Measurements from ENCODE around the gene MPZL3. TPM values are rescaled to one million over a fixed set of nuclear protein-coding genes. Genes with fewer than 3 reads are reported as not detected.

MPZL3 gene
- polyA plus RNA-seq, 1 donor from 2014 or later = 3.6 TPM

DNA sequence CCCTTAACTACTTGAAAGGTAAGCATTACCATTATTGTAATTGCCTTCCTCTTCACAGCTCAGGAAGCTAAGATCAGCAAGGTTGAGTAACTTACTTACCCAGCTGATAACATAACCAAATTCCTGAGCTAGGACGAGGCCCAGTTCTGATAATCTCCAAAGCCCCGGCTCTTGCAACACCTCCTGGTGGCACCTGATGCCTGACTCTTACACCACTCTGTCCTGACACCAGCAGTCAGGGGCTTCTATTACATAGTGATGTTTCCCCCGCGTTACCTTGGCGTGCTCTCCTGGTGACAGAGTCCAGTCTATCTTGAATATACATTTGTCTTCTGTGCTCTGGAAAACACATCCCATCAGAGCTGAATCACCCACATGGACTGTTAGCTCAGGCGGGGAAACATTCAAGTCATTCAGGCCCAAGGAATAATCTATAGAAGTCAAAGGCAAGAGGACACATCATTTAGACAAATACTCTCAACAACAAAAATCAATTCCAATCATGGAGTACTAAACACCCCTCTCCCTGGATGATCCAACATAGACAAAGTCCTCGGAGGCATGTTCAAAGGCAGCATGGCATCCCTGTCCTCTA, 39.9 kb downstream of the MPZL3 start:
- no peaks in the 10 kb centered on the region for H3F3A ChIP-seq (ENCODE audit: insufficient read depth, low read length, poor library complexity, severe bottlenecking)
- H3K27ac ChIP-seq (ENCODE audit: low read length) = no peak overlapping the region
- no peaks in the 10 kb centered on the region for H3K36me3 ChIP-seq (ENCODE audit: insufficient read depth, low read length)
- H4K20me1 ChIP-seq (ENCODE audit: insufficient read depth) = no peaks in the 10 kb centered on the region
- no peaks in the 10 kb centered on the region for H3K9me2 ChIP-seq (ENCODE audit: insufficient read depth, low read length)
- no peak overlapping the region for H2AFZ ChIP-seq (ENCODE audit: low read depth, low read length)
- no peaks in the 10 kb centered on the region for H3K27me3 ChIP-seq (ENCODE audit: insufficient read depth, low read depth, low read length)
- H3K4me3 ChIP-seq (ENCODE audit: low read length) = no peak overlapping the region
- no peak overlapping the region for H3K4me2 ChIP-seq (ENCODE audit: low read length)
- H3K9ac ChIP-seq (ENCODE audit: low read length) = no peak overlapping the region
- no peaks in the 10 kb centered on the region for H3K79me2 ChIP-seq (replicated peaks; ENCODE audit: insufficient read depth, low read length)
- no peak for TF ChIP-seq POLR2AphosphoS5 (IDR thresholded peaks at IDR 0.05)
- H3K9me3 ChIP-seq (ENCODE audit: low read length) = no peaks in the 10 kb centered on the region

- Histone ChIP-seq H3K27ac (ENCODE audit: low read length) (no peak overlapping the region), H3K27me3 (ENCODE audit: insufficient read depth, low read depth, low read length) (no peaks in the 10 kb centered on the region), H2AFZ (ENCODE audit: low read depth, low read length) (no peak overlapping the region), H3K9ac (ENCODE audit: low read length) (no peak overlapping the region), H3K4me3 (ENCODE audit: low read length) (no peak overlapping the region), H3K4me2 (ENCODE audit: low read length) (no peak overlapping the region), H3F3A (ENCODE audit: insufficient read depth, low read length, poor library complexity, severe bottlenecking) (no peaks in the 10 kb centered on the region), H3K36me3 (ENCODE audit: insufficient read depth, low read length) (no peaks in the 10 kb centered on the region), H3K9me3 (ENCODE audit: low read length) (no peaks in the 10 kb centered on the region), H3K79me2 (replicated peaks; ENCODE audit: insufficient read depth, low read length) (no peaks in the 10 kb centered on the region), H3K9me2 (ENCODE audit: insufficient read depth, low read length) (no peaks in the 10 kb centered on the region), H4K20me1 (ENCODE audit: insufficient read depth) (no peaks in the 10 kb centered on the region)
- TF ChIP-seq POLR2AphosphoS5 (IDR thresholded peaks at IDR 0.05) (no peak), EZH2 (IDR thresholded peaks at IDR 0.05; ENCODE audit: borderline replicate concordance, insufficient read depth, low read length, poor library complexity, severe bottlenecking) (no peak), SMC3 (conservative IDR thresholded peaks at IDR 0.05; ENCODE audit: poor library complexity) (no peak), RAD21 (conservative IDR thresholded peaks at IDR 0.05) (no peak), REST (IDR thresholded peaks at IDR 0.05; ENCODE audit: borderline replicate concordance) (no peak)
These were observed 41.2 kb downstream of the MPZL3 start for GRCh38 chr11:118211006-118211405.

DNA sequence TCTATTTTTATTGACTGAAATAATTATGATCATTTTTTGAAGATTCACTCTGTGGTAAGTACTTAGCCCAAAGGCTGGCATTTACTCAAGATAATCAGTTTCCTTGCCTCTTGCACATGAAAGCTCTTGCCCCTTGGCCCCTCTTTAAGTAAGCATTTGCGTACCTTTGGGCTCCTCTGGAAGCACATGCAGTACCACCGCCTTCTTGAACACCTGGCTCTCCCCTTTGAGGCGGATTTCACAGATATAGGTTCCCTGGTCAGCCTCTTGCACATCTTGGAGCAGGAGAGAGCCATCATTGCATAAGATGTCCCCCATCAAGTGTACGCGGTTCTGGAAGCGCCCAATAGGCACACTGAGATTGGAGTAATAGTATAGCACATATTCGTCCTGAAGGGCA, 41.8 kb downstream of the MPZL3 start:
- Histone ChIP-seq H4K20me1 (ENCODE audit: insufficient read depth) (no peaks in the 10 kb centered on the region), H3K27me3 (ENCODE audit: insufficient read depth, low read depth, low read length) (no peaks in the 10 kb centered on the region), H3K4me2 (ENCODE audit: low read length) (no peak overlapping the region), H3K36me3 (ENCODE audit: insufficient read depth, low read length) (no peaks in the 10 kb centered on the region), H2AFZ (ENCODE audit: low read depth, low read length) (no peak overlapping the region), H3K9me2 (ENCODE audit: insufficient read depth, low read length) (no peaks in the 10 kb centered on the region), H3K4me3 (ENCODE audit: low read length) (no peak overlapping the region), H3K9me3 (ENCODE audit: low read length) (no peaks in the 10 kb centered on the region), H3F3A (ENCODE audit: insufficient read depth, low read length, poor library complexity, severe bottlenecking) (no peaks in the 10 kb centered on the region), H3K9ac (ENCODE audit: low read length) (no peak overlapping the region), H3K27ac (ENCODE audit: low read length) (no peak overlapping the region), H3K79me2 (replicated peaks; ENCODE audit: insufficient read depth, low read length) (no peaks in the 10 kb centered on the region)
- TF ChIP-seq SMC3 (conservative IDR thresholded peaks at IDR 0.05; ENCODE audit: poor library complexity) = no peak
- TF ChIP-seq REST (IDR thresholded peaks at IDR 0.05; ENCODE audit: borderline replicate concordance) = no peak
- no peak for TF ChIP-seq RAD21 (conservative IDR thresholded peaks at IDR 0.05)
- TF ChIP-seq MXI1 (conservative IDR thresholded peaks at IDR 0.05; ENCODE audit: poor library complexity, severe bottlenecking) = no peak
- TF ChIP-seq POLR2AphosphoS5 (IDR thresholded peaks at IDR 0.05) = no peak
- TF ChIP-seq, protein P1, sequence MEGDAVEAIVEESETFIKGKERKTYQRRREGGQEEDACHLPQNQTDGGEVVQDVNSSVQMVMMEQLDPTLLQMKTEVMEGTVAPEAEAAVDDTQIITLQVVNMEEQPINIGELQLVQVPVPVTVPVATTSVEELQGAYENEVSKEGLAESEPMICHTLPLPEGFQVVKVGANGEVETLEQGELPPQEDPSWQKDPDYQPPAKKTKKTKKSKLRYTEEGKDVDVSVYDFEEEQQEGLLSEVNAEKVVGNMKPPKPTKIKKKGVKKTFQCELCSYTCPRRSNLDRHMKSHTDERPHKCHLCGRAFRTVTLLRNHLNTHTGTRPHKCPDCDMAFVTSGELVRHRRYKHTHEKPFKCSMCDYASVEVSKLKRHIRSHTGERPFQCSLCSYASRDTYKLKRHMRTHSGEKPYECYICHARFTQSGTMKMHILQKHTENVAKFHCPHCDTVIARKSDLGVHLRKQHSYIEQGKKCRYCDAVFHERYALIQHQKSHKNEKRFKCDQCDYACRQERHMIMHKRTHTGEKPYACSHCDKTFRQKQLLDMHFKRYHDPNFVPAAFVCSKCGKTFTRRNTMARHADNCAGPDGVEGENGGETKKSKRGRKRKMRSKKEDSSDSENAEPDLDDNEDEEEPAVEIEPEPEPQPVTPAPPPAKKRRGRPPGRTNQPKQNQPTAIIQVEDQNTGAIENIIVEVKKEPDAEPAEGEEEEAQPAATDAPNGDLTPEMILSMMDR (IDR thresholded peaks at IDR 0.05; ENCODE audit: poor library complexity, severe bottlenecking) = no peak
- no peak for TF ChIP-seq EP300 (conservative IDR thresholded peaks at IDR 0.05; ENCODE audit: poor library complexity, severe bottlenecking)
- no peak for TF ChIP-seq EZH2 (IDR thresholded peaks at IDR 0.05; ENCODE audit: borderline replicate concordance, insufficient read depth, low read length, poor library complexity, severe bottlenecking)
- no peak for TF ChIP-seq TAF1 (IDR thresholded peaks at IDR 0.05; ENCODE audit: low read depth)

All from neural cell (in vitro differentiated cells).